GM12865 (cell line): Measurements from ENCODE around the gene STAG2.

Source experiments
- DNase-seq: peaks from one replicate; pipeline ENCODE4 v3.0.0; 2010; ENCODE audit warnings: low read depth
- H3K4me3 ChIP-seq: 2 replicates; pipeline ENCODE4 v1.5.1; 2011; ENCODE audit warnings: mild to moderate bottlenecking, low read depth, low read length, control low read depth
- TF ChIP-seq, protein P1 (sequence below): IDR thresholded peaks from 2 replicates; pipeline ENCODE4 v1.5.1; 2011; ENCODE audit warnings: low read length, control low read depth, low read depth, inconsistent platforms; ENCODE audit not compliant: insufficient read depth; ENCODE audit errors: missing control alignments

Gene STAG2

GRCh38 chrX:123990169-123990568, 28.7 kb downstream of the STAG2 start:
- DNase-seq, result peak; percentile 21
- H3K4me3 ChIP-seq, result no peak overlapping the region
- TF ChIP-seq, protein P1, sequence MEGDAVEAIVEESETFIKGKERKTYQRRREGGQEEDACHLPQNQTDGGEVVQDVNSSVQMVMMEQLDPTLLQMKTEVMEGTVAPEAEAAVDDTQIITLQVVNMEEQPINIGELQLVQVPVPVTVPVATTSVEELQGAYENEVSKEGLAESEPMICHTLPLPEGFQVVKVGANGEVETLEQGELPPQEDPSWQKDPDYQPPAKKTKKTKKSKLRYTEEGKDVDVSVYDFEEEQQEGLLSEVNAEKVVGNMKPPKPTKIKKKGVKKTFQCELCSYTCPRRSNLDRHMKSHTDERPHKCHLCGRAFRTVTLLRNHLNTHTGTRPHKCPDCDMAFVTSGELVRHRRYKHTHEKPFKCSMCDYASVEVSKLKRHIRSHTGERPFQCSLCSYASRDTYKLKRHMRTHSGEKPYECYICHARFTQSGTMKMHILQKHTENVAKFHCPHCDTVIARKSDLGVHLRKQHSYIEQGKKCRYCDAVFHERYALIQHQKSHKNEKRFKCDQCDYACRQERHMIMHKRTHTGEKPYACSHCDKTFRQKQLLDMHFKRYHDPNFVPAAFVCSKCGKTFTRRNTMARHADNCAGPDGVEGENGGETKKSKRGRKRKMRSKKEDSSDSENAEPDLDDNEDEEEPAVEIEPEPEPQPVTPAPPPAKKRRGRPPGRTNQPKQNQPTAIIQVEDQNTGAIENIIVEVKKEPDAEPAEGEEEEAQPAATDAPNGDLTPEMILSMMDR, result no peak

DNA sequence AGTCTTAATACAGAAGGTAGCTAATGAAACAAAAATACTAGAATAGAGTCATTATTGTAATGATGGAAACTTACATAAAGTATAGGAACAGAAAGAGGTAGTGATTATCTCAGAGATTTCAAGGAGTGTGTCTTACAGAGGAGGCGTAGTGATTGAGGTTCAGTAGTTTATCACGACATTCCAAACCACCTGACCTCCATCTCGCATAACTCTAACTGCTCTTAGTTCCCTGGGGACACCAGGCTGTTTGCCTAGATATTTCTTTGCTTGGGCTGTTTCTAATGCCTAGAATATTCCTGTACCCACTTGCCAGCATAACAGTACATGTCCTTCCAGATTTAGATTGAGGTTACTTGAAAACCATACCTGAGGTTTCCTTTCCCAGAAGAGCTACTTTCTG, 29.1 kb downstream of the STAG2 start:
- TF ChIP-seq, protein P1, result no peak
- no peak for DNase-seq
- no peak overlapping the region for H3K4me3 ChIP-seq

- DNase-seq, result no peak
- TF ChIP-seq, protein P1, result no peak
- no peak overlapping the region for H3K4me3 ChIP-seq
Observed at GRCh38 chrX:123993326-123993725, 31.8 kb downstream of the STAG2 start.

GRCh38 chrX:123993904-123994635, 32.6 kb downstream of the STAG2 start:
- no peak overlapping the region for H3K4me3 ChIP-seq
- TF ChIP-seq, protein P1, result no peak
- DNase-seq, result no peak

GRCh38 chrX:123994730-123995129, 33.2 kb downstream of the STAG2 start:
- H3K4me3 ChIP-seq, result no peak overlapping the region
- DNase-seq, result no peak
- TF ChIP-seq, protein P1, result no peak

- no peak overlapping the region for H3K4me3 ChIP-seq
- DNase-seq, result no peak
- TF ChIP-seq, protein P1, result no peak
Observed at GRCh38 chrX:124001581-124001980, 40.1 kb downstream of the STAG2 start.

DNA sequence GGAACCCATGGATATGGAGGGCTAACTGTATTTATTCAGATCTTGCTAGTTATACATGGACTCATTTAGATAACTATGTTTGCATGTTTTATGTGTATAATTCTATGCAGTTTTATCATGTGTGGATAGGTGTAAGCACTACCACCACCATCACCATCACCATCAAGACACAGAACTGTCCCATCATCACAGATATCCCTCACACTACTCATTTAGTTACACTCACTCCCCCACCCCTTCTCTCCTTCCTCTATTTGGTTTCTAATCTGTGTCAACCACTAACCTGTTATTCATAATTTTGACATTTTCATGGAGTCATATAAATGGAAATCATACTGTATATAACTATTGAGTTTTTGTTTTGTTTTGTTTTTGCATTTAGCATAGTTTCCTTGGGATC, 43.7 kb downstream of the STAG2 start:
- TF ChIP-seq, protein P1, result no peak
- DNase-seq, result no peak

More for the DNA sequence above, 43.7 kb downstream of the STAG2 start:
- H3K4me3 ChIP-seq, result no peak overlapping the region
